Measurements from ENCODE around the gene INSIG1.

DNA sequence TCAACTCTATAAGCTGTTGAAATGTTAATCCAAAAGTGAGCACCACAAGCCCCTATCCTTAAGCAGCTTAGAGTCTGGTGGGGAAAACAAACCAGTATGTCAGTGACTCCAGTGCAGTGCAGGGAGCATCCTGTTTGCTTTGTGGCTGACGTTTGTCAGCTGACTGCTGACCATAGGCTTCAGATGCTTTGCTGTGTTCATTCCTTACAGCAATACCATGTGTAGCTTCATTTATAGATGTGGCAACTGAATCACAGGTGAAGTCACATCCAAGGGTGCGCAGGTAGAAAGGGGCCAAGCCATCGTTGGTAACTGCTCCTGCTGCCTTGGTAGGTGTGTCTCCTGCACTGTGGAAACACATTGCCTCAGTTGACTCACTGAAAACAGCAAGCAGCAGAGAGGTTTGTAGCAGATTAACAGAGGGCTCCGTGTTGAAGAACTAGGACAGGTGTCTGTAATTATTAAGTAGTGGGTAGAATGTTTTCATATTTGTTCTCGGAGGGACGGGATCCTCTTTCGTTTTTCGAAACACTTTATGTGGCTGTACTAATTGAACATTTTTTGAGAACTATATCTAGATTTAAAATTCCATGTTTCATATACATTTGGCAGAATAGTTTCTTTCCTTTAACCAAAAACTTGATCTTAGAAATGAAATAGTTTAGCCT is 2.0 kb downstream of the INSIG1 start:
- TF ChIP-seq, protein P1, sequence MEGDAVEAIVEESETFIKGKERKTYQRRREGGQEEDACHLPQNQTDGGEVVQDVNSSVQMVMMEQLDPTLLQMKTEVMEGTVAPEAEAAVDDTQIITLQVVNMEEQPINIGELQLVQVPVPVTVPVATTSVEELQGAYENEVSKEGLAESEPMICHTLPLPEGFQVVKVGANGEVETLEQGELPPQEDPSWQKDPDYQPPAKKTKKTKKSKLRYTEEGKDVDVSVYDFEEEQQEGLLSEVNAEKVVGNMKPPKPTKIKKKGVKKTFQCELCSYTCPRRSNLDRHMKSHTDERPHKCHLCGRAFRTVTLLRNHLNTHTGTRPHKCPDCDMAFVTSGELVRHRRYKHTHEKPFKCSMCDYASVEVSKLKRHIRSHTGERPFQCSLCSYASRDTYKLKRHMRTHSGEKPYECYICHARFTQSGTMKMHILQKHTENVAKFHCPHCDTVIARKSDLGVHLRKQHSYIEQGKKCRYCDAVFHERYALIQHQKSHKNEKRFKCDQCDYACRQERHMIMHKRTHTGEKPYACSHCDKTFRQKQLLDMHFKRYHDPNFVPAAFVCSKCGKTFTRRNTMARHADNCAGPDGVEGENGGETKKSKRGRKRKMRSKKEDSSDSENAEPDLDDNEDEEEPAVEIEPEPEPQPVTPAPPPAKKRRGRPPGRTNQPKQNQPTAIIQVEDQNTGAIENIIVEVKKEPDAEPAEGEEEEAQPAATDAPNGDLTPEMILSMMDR (IDR thresholded peaks at IDR 0.05): no peak
- no peak for TF ChIP-seq EP300 (IDR thresholded peaks at IDR 0.05; ENCODE audit: low read depth)
- TF ChIP-seq POLR2A (IDR thresholded peaks at IDR 0.05): no peak
- no peak for TF ChIP-seq POLR2AphosphoS5 (IDR thresholded peaks at IDR 0.05)

Data from transverse colon (tissue), 4 donors.